Vagina (tissue), 2 donors: ENCODE measurements around the gene DCST1. TPM values are rescaled to one million over a fixed set of nuclear protein-coding genes. Genes with fewer than 3 reads are reported as not detected.
A peak's percentile ranks its signal among the peaks of the same experiment; 100 is the strongest.

ENCODE experiments used
- DNase-seq, 2 donors: peaks; one replicate each; pipeline ENCODE4 v3.0.0-alpha.2; 2017; ENCODE audit errors: extremely low spot score in 2 of 2
- H3K27ac ChIP-seq: fragments of 200-600 bp; sonication (generic); one replicate; pipeline ENCODE4 v1.5.1; 2019
- H3K27me3 ChIP-seq: fragments of 200-600 bp; sonication (generic); one replicate; pipeline ENCODE4 v1.5.1; 2019
- H3K36me3 ChIP-seq, 2 donors: fragments of 200-600 bp; sonication (generic); one replicate each; pipeline ENCODE4 v1.5.1; 2017 to 2019
- H3K4me1 ChIP-seq: fragments of 200-600 bp; sonication (generic); one replicate; pipeline ENCODE4 v1.5.1; 2019
- H3K4me3 ChIP-seq, 2 donors: fragments of 200-600 bp; sonication (generic); 1 replicate in 1 of 2; 2 replicates in 1 of 2; pipeline ENCODE4 v1.5.1; 2016 to 2019
- H3K9me3 ChIP-seq: fragments of 200-600 bp; sonication (generic); one replicate; pipeline ENCODE4 v1.5.1; 2019
- POLR2A ChIP-seq, 2 donors: fragments of 450-650 bp; IDR thresholded peaks; one replicate each; pipeline ENCODE4 v1.6.1; 2017; ENCODE audit warnings: antibody characterized with exemption in 2 of 2, mild to moderate bottlenecking in 2 of 2, moderate library complexity in 2 of 2
- POLR2AphosphoS5 ChIP-seq, 2 donors: sonication (generic); formaldehyde crosslinking; IDR thresholded peaks; one replicate each; pipeline ENCODE4 v1.9.0; 2017; ENCODE audit warnings: antibody characterized with exemption in 2 of 2, mild to moderate bottlenecking in 2 of 2, low read depth in 1 of 2; ENCODE audit not compliant: insufficient read depth in 1 of 2
- intact Hi-C: fragments of 100-400 bp; cut with DNase I; formaldehyde crosslinking; loops from one replicate; pipeline ENCODE4 v1.15.1; 2023
- total RNA-seq: library from RNA; depleted of rRNA; stranded (reverse); fragments of >200 nt; gene quantifications from one replicate; pipeline ENCODE4 v1.2.3, GENCODE V29; 2016
- TF ChIP-seq, protein P1 (sequence below), 3 experiments: fragments of 450-650 bp in 2 of 3; fragments of 200-600 bp in 1 of 3; sonication (generic) in 1 of 3; IDR thresholded peaks; one replicate each; pipeline ENCODE4 v1.5.1; 2017 to 2019; ENCODE audit warnings: antibody characterized with exemption in 3 of 3, mild to moderate bottlenecking in 2 of 3, moderate library complexity in 2 of 3

DCST1 gene
- total RNA-seq, 1 donor from 2014 or later = not detected

- no peaks in the 10 kb centered on the region for H3K9me3 ChIP-seq
- TF ChIP-seq POLR2A (IDR thresholded peaks at IDR 0.05) = no peak
- no peak for DNase-seq
- peak overlapping the region; percentile 96 for H3K27ac ChIP-seq
- H3K36me3 ChIP-seq = peaks cover 0 to 40% of the 10 kb centered on the region in 2 donors
- intact Hi-C loops = loop anchor here (5.0 kb wide), 1 partner anchor 50 kb away; the partner anchor contains the start of gene ZBTB7B
- peak overlapping the region; percentile 86 to 88 for H3K4me3 ChIP-seq
- no peaks in the 10 kb centered on the region for H3K27me3 ChIP-seq
- peaks cover 42% of the 10 kb centered on the region for H3K4me1 ChIP-seq
Measured at GRCh38 chr1:155052439-155053395, 19.1 kb downstream of the DCST1 start.

DNA sequence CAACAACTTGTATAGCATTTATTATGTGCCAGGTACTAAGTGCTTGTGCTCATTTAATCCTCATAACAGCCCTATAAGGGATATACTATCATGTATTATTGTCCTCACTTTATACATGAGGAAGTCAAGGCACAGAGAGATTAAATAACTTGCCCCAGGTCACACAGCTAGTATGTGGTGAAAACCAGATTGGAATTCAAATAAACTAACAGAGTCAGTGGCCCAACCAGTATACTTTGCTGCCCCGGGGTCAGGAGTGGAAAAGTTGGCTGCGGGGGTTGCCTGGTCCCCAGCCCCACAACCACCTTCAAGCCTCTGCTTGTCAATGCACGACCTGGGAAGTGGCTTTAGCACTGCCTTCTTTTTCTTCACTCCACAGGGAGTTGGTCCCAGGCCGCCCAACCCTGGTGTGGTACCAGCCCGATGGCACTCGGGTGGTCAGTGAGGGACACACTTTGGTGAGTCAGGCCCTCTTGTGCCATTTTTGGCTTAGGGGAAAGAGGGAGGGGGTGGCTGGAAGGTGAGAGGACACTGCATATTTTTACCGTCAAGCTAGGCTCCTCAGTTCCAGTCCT is 20.0 kb downstream of the DCST1 start:
- peaks cover 42% of the 10 kb centered on the region for H3K4me1 ChIP-seq
- no peak overlapping the region for H3K4me3 ChIP-seq
- peaks cover 0 to 49% of the 10 kb centered on the region in 2 donors for H3K36me3 ChIP-seq
- H3K9me3 ChIP-seq = no peaks in the 10 kb centered on the region
- H3K27ac ChIP-seq = no peak overlapping the region
- no peak for TF ChIP-seq POLR2A (IDR thresholded peaks at IDR 0.05)
- TF ChIP-seq, protein P1, sequence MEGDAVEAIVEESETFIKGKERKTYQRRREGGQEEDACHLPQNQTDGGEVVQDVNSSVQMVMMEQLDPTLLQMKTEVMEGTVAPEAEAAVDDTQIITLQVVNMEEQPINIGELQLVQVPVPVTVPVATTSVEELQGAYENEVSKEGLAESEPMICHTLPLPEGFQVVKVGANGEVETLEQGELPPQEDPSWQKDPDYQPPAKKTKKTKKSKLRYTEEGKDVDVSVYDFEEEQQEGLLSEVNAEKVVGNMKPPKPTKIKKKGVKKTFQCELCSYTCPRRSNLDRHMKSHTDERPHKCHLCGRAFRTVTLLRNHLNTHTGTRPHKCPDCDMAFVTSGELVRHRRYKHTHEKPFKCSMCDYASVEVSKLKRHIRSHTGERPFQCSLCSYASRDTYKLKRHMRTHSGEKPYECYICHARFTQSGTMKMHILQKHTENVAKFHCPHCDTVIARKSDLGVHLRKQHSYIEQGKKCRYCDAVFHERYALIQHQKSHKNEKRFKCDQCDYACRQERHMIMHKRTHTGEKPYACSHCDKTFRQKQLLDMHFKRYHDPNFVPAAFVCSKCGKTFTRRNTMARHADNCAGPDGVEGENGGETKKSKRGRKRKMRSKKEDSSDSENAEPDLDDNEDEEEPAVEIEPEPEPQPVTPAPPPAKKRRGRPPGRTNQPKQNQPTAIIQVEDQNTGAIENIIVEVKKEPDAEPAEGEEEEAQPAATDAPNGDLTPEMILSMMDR (IDR thresholded peaks at IDR 0.05) = no peak
- no peak for TF ChIP-seq POLR2AphosphoS5 (IDR thresholded peaks at IDR 0.05; ENCODE audit: insufficient read depth in 1 of 2, low read depth in 1 of 2)
- DNase-seq = no peak
- intact Hi-C loops = loop anchor here (5.0 kb wide), 1 partner anchor 51 kb away; the partner anchor contains the start of gene ZBTB7B
- H3K27me3 ChIP-seq = no peaks in the 10 kb centered on the region

GRCh38 chr1:155057104-155057503 is 23.5 kb downstream of the DCST1 start:
- H3K27me3 ChIP-seq = no peaks in the 10 kb centered on the region
- peaks cover 0 to 72% of the 10 kb centered on the region in 2 donors for H3K36me3 ChIP-seq
- no peak for TF ChIP-seq POLR2A (IDR thresholded peaks at IDR 0.05)
- TF ChIP-seq, protein P1 (IDR thresholded peaks at IDR 0.05) = no peak
- no peak for TF ChIP-seq POLR2AphosphoS5 (IDR thresholded peaks at IDR 0.05; ENCODE audit: insufficient read depth in 1 of 2, low read depth in 1 of 2)
- DNase-seq = no peak
- intact Hi-C loops = no loop called here
- H3K9me3 ChIP-seq = no peaks in the 10 kb centered on the region
- no peak overlapping the region for H3K4me3 ChIP-seq
- peaks cover 29% of the 10 kb centered on the region for H3K4me1 ChIP-seq
- H3K27ac ChIP-seq = no peak overlapping the region

DNA sequence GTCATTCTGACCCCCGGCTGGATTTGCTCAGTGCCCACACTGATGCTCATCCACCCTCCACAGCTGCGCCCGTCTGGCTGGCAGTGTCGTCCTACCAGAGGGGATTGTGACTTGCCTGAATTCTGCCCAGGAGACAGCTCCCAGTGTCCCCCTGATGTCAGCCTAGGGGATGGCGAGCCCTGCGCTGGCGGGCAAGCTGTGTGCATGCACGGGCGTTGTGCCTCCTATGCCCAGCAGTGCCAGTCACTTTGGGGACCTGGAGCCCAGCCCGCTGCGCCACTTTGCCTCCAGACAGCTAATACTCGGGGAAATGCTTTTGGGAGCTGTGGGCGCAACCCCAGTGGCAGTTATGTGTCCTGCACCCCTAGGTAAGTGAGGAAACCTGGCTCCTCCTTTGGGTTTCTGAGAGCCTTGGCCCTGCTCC is 24.2 kb downstream of the DCST1 start:
- H3K4me3 ChIP-seq = no peak overlapping the region

GRCh38 chr1:155060736-155061135 is 27.1 kb downstream of the DCST1 start:
- DNase-seq = no peak
- intact Hi-C loops = loop anchor here (5.0 to 10.0 kb wide), 3 partner anchors 96 to 496 kb away; partner anchors contain the start of genes CHRNB2, PMVK and PYGO2
- Histone ChIP-seq H3K4me1 (peaks cover 34% of the 10 kb centered on the region), H3K27ac (no peak overlapping the region), H3K27me3 (no peaks in the 10 kb centered on the region), H3K36me3 (peaks cover 0 to 52% of the 10 kb centered on the region in 2 donors), H3K4me3 (no peak overlapping the region), H3K9me3 (no peaks in the 10 kb centered on the region)
- TF ChIP-seq POLR2A (IDR thresholded peaks at IDR 0.05) (no peak), POLR2AphosphoS5 (IDR thresholded peaks at IDR 0.05; ENCODE audit: insufficient read depth in 1 of 2, low read depth in 1 of 2) (no peak)
- TF ChIP-seq, protein P1 (IDR thresholded peaks at IDR 0.05) = no peak

More for the DNA sequence above, 24.2 kb downstream of the DCST1 start:
- H3K4me1 ChIP-seq = peaks cover 29% of the 10 kb centered on the region
- no peaks in the 10 kb centered on the region for H3K27me3 ChIP-seq
- TF ChIP-seq POLR2A (IDR thresholded peaks at IDR 0.05) (no peak), POLR2AphosphoS5 (IDR thresholded peaks at IDR 0.05; ENCODE audit: insufficient read depth in 1 of 2, low read depth in 1 of 2) (no peak)
- TF ChIP-seq, protein P1 (IDR thresholded peaks at IDR 0.05) = no peak
- DNase-seq = no peak
- peaks cover 0 to 72% of the 10 kb centered on the region in 2 donors for H3K36me3 ChIP-seq
- H3K27ac ChIP-seq = no peak overlapping the region
- intact Hi-C loops = no loop called here
- no peaks in the 10 kb centered on the region for H3K9me3 ChIP-seq
